Femur (tissue), 1 donor: ENCODE measurements around the gene SHC3.
A peak's percentile ranks its signal among the peaks of the same experiment; 100 is the strongest.

Source experiments
- DNase-seq: peaks from one replicate; pipeline ENCODE4 v3.0.0-alpha.2; 2017

The SHC3 gene

DNA sequence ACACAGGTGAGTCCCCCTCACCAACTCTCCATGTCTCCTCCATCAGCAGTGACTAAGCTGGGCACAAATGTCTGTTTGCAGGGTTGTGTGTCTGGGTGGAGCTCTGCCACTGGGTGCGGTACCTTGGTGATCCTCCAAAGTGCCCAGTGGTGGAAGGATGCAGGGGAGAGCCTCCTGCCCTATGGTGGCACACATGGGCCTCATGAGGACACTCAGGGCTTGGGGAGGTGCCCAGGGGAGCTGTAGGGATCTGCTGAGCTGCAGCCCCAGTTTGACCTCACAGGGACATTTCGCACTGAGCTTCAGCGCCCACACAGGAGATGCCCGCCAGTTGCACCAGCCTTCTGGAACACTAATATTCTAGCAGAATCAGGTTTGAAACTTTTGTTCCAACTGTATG lies 157.9 kb downstream of the SHC3 start:
- DNase-seq = no peak

- no peak for DNase-seq
Observed at GRCh38 chr9:89015336-89015735, 163.3 kb downstream of the SHC3 start.

DNA sequence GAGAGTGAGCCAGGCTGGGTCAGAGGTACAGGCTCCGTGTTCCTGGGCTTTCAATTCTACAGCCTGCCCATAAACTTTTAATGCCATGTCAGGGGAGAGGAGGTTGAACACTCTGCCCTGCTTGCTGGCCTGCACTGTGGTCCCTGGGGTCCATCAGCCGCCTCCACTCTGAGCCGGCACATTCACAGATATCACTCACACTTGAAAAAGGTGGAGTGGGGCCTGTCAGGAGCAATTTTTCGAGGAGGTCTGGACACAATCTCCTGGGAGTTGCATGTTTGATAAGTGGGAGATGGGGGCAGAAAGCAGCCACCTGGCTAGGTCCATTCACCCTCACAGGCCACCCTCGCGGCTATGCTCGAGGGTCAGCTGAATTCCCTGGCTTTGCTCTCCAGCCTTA lies 164.5 kb downstream of the SHC3 start:
- no peak for DNase-seq

DNA sequence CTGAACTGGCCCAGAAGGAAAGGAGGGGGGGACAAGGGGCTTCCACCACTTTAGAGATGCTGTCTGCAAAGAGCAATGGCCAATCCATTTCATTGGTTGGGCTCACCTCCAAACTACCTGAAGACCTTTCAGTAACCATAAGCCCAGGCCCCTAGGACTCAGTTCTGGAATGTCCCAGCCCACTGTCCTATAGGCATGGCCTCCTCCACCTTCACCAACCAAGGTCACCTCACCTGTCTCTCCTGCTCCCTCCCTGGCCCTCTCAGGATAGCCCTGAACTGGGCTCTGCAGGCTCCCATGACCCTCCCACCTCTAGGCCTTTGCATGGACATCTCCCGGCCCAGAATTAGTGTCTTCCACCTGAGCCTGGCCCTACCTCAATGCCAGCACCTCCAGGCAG lies 165.0 kb downstream of the SHC3 start:
- DNase-seq = no peak

DNA sequence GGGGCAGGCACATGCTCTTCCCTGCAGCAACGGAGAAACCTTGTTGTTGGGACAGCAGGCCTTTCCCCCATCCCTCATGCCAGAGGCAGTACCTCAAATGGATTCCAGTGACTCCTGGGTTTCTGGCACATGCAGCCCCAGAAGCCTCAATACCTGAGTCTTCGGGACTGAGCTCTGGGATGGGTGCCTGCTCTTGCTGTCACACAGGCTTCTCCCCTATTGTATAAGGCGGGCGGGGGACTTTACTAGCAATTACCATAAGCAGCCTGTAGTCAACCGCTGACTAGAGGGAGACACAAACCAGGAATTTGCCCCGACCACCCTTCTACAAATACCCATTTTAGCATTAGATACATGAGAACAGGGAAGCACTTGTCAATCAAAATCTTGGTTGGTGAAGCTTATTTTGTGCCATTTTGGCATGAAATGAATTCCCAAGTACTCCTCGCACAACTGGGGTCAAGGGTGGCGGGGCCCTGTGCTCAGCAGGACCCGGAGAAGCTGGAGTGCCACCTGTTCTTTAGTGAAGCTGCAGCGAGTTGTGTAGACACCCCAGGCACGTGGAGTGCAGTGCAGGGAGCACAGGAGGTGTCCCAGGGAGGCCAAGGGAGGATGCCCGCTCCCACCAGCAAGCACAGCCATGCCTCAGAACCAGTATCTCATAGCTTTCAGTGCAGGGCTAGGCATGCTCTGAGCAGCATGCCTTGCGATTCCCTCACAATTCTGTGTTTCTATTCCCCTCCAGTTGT lies 166.2 kb downstream of the SHC3 start:
- no peak for DNase-seq

DNA sequence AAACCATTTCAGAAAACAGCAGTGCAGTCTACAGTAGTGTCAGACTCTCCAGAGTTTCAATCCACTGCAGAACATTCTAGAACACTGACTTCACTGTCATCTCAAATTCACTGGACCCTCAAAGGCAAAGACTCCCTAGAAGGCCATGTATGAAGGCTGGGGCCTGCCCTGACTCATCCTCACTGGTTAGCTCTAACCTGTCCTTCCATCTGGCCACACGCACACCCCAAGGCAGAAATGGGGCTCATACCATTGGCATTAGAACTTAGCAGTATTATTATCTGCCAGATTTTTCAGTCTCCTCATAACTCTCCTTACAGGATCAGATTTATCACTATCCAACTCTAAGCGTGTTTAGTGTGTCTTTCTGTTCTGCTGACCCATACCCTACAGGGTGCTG lies 166.9 kb downstream of the SHC3 start:
- DNase-seq = no peak

- DNase-seq = no peak
Observed at GRCh38 chr9:89010526-89011111, 168.0 kb downstream of the SHC3 start.

- DNase-seq = no peak
Observed at GRCh38 chr9:89010056-89010455, 168.6 kb downstream of the SHC3 start.

GRCh38 chr9:89009546-89009840 lies 169.1 kb downstream of the SHC3 start:
- DNase-seq = no peak

DNA sequence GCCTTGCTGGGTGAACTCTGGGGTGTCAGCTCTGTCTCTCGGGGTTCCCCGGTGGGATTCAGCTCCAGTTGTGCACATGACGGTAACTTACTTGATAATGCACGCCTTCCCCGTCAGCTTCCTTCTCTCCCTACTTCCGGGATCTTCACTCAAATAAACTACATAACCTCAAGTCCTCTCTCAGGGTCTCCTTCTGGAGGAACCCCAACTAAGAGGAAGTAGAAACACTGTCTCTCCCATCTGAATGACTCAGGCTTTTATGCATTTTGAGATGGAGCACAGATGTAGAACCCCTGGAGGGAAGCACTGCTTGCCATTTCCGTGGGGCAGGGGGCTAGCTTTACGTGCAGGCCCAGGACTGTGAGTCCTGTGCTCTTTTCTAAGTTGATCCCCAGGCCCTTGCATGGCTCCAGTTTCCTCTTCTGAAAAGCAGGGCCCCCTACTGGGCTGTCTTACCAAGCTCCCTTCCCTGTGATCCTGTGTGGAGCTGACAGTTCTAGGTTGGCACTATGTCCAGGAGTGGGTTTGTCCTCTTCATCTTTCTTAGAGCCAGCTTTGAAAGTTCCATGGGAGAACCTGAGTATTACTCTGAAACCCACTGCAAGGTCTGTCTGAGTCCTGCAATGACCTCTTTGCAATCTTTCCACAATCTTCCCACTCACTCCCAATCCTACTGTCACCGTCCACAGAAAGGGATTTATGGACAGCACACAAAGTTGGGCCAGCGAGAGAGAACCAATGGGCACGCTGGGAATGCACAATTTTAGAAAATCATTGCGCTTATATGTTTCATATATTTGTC lies 169.7 kb downstream of the SHC3 start:
- DNase-seq = no peak

DNA sequence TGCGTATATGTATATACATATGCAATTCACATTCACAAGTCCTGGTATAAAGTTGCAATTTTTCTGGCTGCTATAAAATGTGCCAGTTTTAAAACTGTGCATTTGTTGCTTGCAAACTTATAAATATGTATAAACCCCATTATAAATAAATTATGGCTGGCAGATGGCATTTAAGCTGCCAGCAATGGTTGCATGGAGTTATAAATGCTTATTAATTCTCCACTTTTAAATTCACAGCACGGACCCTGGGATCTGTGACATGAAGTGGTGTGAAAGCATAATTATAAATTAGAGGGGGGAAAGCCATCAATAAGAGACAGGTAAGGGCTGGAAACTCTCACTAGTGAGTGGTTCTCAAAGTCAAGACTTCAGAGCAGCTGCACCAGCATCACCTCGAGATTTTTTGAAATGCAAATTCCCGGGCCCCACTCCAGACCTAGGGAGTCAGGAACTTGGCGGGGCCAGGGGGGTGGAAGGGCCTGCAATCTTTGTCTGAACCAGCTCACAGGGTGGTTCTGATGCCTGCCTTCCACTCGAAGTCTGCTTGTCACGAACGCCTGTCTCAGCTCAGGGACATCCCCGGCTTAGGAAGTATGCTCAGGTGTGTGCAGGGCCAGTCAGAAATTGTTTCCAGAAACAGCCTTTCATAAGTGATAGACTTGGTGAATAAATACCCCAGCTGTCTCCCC lies 170.4 kb downstream of the SHC3 start:
- DNase-seq = no peak

DNA sequence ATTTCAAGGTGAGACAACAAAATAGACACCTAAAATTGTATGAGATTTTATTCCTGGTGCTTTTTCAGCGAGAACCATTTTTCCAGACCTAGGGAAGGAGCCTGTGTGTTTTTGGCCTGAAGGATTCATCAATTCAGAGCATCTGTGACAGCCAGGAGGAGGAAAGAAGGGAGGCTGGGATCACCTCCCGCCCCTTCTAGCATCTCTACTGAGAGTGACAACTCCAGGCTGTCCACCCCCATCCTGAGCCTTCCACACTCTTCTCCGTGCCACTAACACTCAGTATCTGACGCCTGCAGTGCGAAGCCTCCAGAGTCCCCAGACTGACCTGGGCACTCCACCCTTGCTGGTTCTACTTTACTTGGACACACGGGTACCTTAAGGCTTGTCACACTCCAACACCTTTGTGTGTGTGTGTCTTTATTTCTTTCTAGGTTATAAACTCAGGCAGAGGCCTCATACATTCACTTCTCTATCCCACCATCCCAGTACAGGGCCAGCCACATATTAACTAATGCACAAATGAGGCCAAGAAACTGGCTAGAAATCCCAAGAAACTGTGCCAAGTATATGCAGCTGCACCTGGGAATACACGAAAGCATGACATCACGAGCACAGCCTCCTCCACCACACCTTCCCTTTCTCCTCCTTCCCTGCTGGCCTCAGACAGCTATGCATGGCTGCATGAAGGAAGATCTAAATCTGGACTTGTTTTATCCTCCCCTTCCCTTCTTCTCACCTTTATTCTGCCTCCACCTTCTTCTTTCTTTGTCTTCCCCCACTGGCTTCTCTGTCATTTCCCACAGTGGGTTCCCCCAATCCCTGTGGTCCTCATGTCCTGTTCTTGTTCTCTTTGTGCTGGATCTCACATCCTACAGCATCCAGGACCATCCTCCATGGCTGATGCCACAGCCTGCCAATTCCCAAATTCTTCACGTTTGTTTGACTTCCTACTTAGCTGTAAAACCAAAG lies 171.3 kb downstream of the SHC3 start:
- no peak for DNase-seq

- DNase-seq = no peak
Observed at GRCh38 chr9:89006267-89006666, 172.4 kb downstream of the SHC3 start.

DNA sequence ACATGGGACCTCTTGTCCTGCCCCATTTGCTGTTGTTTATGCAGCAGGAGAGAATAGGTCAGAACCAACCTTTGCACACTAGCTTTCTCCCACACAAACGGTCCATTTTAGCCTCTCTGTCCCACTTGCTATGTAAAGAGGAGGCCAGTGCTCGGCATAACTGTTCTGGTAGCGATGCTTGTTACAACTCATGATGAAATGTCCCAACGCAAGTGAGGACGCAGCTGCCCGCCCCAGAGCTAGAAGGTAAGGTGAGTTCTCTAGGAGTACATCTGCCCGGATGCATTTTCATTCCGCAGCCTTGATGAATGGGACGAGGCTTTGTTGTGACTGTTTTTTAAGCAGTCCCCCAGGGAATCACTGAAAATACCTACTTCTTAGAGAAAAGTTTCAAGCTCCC lies 173.3 kb downstream of the SHC3 start:
- DNase-seq = no peak

DNA sequence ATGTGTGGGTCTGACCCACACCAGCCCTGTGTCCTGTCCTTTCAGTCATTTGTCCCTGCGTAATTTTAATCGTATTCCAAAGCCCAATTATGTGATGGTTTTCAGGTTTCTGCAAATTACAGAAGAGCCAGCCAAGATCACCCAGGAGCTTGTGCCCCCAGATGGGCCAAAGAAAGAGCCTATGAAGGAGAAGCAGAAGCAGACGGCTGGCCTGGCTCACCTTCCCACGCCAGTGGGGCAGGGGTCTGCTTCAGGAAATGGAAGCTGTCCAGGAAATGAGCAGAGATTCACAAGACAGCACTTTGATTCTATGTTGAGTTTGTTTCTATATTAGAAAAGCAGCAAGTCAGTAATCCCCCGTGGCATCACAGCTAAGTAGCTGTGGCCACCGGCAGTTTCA lies 175.6 kb downstream of the SHC3 start:
- no peak for DNase-seq

DNA sequence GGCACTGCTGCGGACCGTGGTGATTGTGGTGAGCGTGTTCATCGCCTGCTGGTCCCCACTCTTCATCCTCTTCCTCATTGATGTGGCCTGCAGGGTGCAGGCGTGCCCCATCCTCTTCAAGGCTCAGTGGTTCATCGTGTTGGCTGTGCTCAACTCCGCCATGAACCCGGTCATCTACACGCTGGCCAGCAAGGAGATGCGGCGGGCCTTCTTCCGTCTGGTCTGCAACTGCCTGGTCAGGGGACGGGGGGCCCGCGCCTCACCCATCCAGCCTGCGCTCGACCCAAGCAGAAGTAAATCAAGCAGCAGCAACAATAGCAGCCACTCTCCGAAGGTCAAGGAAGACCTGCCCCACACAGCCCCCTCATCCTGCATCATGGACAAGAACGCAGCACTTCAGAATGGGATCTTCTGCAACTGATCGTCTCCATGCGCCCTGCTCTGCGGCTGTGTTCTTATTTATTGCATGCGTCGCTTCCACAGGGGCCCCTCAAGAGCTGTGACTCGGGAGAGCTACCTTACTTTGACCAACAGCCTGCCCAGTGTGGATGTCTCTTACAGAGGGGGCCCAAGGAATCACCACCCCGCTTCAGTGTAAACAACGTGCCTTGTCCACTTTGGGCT lies 176.6 kb downstream of the SHC3 start:
- DNase-seq = no peak

GRCh38 chr9:89000973-89001916 lies 177.4 kb downstream of the SHC3 start:
- DNase-seq = peak; percentile 91

DNA sequence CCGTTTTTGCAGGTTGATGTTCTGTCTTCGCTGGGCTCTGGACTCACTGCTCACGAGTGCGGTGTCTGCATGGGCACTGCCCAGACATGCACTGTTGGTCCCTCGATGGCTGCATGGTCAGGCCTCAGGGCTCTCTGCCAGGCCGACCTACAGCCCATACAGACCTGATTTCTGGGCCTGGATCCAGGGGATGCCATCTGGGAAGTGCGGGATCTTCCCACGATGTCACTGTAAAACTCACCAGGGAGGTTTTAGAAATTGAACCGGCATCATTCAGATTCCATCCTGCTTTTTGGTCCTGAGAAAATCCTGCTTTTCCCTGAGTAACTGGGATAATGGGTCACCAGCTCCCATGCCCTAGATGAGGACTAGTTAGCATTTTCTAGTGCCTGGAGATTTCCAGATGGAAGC lies 178.2 kb downstream of the SHC3 start:
- no peak for DNase-seq

DNA sequence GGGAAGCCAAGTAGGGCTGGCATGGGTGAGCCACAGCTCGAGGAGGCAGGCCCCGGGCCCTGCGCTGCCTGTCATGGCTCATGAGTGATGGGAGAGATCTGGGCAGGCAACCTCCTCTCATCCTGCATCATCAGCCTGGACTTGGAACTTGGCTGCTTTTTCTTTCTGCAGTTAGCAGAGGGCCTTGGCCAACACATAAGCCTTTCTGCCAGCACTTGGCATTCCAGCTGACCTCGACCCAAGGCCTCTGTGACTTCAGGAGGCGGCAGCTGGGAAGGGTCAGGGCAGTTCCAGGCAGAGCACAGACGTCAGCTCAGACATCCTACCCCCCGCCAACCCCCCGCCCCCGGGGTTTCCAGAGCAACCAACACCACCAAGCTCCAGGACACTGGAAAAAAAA lies 179.7 kb downstream of the SHC3 start:
- DNase-seq = peak; percentile 76

DNA sequence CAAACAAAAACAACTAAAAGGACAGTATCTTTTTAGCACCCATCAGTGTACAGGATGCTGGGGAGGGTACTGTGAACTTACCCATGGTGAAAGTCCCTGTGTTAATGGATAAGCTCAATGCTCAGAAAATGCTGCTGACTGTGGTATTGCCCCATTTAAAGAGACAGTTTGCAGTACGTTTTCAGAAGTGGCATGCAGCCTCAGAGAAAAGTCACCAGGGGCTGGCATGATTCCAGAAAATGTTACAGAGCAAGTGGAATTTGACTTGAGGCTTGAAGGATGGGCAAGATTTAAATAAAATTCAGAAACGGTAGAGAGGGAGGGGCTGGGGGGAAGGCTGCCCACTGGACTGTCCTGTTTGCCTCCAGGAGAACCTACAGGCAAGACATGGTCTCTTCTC lies 180.1 kb downstream of the SHC3 start:
- no peak for DNase-seq

DNA sequence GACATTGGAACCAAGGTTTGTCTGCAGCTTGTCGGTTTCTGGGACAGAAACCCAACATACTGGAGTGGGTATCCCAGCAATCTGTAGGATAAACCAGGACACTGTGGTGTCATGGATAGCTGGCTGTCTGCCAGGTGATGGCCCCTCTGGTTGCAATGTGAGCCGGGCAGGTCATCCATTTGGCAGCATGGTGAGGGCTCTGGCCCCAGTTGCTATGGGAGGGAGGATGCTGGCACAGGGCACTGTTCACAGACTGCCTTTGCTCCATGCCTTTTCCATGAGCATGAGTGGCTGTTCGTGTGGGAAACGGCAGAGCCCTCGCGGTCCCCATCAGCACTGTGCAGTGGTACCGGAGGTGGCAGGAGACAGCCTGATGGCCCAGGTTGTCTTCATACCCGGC lies 181.0 kb downstream of the SHC3 start:
- no peak for DNase-seq
